HG03064 (cell line): ENCODE data around the gene PFDN1.
A peak's percentile ranks its signal among the peaks of the same experiment; 100 is the strongest.
"Not testable (repeated sequence)": the region's sequence is repeated elsewhere in the genome, so short reads cannot be mapped to it uniquely, and the experiment has no call there.

Experiments used
- ATAC-seq: cut with Tn5 transposase; IDR thresholded peaks from one replicate; pipeline ENCODE4 v1.9.1; 2021; ENCODE audit warnings: low read depth; ENCODE audit not compliant: unreplicated experiment

Gene PFDN1

DNA sequence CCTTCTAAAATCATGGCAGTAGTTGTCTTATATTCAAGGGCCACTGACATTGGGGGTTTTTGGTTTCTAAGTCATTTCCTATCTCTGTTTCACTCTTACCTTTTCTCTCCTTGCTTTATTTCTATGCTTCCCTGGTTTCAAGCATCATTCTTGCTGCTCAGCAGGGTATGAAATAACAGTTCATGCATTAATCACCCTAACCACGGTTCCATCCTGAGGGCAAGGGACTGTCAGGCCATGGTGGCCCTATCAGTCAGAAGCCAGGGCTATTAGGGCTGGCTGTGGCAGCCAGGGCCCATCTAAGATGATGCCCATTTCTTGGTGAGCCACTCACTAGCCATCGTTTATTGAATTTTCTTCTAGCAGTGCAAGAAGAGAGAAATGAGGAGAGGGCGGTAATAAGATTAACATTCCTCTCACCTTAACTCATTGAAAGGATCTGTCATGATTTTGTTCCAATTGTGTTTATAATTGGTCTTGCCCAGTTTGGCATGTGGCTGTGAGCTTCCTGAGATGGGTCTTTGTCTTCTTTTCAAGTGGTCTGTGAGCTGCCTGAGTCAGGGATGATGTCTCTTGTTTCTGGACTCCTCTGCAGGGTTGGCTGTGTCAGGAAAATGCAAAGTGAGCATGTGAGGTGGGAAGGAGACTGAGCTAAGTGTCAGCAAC lies 82.7 kb downstream of the PFDN1 start:
- ATAC-seq, result no peak

DNA sequence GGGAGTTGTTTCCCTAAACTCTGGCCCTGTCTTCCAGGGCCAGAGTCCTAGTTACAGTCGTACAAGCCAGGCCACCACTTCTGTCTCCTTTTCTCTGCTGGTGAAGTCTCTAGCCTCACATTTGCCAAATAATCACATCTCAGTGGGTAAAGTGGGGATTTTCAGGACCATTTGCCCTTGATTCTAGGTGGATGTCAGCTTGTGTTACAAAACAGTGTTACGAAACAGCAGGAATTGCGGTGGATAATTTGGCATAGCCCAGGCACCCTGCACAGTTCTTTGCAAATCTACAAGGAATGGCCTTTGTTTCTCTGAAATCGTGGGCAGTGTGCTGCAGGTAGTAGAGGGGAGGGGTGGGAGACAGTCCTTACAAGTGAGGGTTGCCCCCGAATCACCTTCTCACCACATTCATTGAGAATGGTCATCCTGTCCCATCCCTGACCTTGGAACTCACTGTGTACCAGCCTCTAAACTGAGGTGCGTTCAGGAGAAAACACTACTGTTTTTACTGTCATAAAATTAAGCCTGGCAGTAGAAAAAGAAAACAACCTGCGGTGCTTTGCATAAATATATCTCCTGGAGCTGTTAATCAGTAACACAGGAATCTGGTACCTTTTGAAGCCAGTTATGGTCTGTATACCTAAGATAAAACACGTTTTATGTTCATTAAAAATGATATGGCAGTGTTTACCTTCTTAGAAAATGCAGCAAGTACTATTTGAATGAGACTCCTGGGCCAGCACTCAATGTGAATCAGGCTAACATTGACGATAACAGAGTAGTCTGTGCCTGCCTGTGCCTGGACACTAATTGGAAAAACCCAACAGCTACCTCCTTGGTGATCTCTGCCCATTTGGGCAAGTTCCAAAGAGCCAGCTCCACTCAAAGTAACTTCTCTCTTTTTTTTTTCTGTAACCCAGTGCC lies 83.6 kb downstream of the PFDN1 start:
- no peak for ATAC-seq

DNA sequence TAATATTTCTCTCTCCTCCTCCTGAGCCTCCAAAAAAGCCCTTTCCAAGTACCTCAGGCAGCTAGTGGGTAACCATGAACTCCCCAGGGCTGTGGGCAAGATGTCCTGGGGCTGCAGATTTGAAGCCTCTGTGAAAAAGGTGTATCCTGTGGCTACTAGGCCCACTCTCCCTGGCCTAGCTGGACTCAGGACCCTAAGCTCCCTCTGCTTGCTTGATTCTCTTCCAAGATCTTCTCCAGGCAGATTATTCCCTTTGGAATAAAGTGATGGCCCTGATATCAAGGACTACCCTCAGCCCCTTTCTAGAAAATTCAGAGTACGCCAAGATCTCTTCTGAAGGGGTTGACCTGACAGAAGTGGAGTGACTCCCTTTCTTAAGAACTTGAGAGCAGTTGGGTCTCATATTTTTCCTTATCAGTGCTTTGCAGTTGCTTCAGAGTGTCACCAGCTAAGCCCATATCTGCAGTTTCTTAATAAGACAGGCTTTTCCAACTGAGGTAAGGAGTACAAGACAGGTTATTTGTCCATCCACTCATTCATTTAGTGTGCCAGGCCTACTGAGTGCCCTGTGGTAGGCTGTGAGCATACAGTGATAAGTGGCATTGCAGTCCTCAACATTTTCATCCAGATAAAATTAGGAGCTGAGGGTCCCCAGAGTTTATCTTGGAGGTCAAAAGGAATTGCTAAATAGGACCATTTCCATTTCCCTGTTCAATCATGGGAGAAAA lies 85.4 kb downstream of the PFDN1 start:
- ATAC-seq, result no peak

DNA sequence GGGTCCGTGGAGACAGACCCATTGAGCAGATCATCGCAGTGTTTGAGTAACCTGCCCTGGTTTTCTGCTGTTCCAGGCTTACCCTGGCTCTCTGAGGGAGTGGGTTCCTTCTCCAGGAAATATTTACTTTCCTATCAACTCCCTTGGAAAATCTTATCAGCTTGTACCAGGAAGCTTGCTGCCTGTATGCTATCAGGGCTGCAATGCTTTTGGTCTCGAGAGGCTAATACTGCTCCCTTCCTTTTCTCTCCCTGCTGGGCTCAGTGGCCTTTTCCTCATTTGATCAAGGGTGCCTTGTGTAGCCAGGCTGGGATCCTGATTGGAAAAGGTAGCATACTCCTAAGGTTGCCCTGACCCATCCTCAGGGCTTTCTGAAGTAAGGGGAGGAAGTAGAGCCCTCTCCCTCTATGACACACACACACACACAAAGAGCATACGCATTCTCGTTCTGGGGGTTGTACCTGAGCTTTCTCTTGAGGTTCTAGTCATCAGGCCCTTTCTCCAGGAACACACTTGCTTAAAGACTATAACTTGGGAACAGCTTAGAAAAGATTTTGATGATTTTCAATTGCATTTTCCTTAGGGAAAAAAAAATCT lies 86.3 kb downstream of the PFDN1 start:
- no peak for ATAC-seq

DNA sequence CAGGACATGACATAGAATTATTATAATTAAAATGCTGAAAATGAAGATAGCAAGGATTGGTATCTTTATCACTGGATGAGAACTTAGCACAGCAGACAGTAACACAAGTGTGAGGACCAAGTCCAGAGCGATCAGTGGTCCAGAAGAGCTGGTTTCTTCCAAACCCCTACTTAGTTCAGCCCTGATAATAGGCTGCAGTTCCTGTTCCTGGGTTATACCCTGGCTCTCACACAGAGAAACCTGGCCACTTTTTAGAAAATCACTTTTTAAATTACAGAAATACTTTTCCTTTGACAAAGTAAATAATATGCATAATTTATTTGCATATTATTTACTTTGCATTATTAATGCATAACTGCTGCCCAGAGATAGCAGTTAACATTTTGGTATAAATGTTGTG lies 87.6 kb downstream of the PFDN1 start:
- ATAC-seq, result no peak

DNA sequence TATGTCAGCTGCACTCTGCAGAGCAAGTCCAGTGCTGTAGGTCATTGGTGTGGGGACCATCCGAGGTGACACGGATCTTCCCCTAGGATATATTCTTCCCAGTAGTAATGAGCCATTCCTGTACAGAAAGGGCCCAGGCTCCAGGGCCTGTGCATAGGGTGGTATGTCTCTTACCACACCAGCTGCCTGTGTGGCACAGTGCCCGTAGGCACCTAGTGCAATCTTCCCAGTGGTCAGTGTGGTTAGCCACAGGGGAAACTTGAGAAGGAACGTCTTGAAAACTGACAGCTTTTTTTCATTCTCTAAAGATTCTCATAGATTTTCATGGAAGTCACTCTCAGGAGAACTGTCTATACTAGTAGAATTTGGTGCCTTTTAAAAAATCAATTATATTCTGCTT lies 88.1 kb downstream of the PFDN1 start:
- no peak for ATAC-seq

DNA sequence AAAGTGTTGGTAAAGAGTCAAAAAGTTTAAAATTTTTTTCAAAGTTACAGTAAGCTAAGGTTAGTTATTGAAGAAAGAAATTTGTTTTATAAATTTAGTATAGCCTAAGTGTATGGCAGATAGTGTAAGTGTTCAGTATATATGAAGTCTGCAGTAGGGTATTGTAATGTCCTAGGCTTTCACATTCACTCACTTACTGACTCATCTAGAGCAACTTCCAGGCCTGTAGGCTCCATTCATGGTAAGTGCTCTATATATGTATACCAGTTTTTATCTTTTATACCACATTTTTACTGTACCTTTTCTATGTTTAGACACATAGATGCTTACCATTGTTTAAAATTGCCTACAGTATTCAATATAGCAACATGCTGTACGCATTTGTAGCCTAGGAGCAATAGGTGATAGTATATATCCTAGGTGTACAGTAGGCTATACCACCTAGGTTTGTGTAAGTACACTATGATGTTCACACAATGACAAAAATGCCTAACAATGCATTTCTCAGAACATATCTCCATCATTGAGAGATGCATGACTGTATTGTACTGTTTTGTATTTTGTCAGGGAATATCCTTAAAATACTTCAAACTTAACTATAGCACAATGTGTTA lies 89.4 kb downstream of the PFDN1 start:
- no peak for ATAC-seq

DNA sequence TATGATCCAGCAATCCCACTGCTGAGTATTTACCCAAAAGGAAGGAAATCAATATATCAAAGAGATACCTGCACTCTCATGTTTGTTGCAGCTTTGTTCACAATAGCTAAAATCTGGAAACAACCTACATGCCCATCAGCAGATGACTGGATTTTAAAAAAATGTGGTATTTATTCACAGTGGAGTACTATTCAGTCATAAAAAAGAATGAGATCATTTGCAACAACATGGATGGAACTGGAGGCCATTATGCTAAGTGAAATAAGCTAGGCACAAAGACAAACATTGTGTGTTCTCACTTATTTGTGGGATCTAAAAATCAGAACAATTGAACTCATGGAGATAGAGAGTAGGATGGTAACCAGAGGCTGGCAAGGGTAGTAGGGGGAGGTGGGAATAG lies 94.8 kb downstream of the PFDN1 start:
- ATAC-seq, result no peak

DNA sequence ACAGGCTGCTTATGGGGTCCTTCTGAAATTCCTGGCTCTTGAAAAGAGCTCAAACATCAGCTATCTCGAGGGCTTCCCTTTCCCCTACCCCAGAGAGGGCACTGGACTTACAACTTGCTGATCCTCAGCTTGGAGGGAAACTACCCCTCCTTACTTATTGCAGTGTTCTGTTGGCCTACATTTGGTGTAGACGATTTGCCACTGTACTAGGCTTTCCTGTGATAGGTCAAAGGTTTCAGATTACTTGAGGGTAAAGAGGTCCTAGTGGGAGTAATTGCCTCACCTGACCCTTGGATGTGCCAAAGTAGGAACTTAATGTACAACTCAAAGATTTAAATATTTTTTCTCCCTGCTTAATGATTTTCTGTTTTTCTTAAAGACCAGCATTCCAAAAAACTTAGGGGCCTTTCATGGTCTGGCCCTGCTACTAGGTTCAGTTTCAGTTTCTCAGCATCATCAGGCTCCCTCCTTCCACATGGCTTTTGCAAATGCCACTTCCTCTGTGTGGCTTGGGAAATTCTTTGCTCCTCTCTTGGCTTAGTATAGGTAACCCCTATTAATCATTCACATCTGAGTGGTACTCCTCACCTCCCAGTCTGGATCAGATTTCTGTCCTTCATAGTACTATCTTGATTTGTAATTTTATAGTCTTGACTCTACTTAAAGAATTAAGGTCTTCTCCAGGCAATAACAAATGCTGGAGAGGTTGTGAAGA lies 95.5 kb downstream of the PFDN1 start:
- peak; percentile 73 for ATAC-seq

DNA sequence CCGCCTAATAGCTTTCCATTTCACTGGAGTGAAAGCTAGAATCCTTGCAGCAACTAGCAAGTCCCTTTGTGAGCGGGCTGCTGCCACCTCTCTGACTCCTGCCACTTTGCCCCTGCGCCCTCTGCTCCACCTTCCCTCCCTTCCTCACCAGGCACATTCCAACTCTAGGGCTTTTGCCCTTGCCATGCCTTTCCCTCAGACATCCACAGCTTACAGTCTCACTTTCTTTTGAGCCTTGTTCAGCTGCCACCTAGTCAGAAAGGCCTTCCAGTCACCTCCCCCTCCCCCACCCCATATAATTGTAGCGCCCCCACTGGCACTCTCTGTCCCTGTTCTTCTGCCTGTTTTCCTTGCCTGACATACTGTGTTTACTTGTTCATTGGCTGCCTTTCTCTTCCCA lies 96.9 kb downstream of the PFDN1 start:
- no peak for ATAC-seq

DNA sequence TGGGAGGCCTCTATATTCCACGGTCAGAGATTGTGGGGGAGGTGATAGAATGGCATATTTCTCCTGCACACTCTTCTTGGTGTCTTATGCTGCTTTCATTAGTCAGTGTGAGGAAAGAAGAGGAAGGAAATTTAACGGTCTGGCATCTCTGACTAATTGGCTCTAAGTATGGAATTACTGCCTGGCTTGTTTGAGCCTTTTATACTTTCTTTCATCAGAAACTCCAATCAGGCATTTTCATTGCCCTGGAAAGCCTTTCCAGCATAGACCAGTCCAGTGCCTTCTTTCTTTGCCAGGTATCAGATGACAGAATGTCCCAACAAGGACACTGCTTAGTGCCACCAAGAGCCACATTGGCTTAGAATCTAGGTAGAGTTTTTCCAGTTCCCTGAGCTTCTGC lies 97.7 kb downstream of the PFDN1 start:
- no peak for ATAC-seq

DNA sequence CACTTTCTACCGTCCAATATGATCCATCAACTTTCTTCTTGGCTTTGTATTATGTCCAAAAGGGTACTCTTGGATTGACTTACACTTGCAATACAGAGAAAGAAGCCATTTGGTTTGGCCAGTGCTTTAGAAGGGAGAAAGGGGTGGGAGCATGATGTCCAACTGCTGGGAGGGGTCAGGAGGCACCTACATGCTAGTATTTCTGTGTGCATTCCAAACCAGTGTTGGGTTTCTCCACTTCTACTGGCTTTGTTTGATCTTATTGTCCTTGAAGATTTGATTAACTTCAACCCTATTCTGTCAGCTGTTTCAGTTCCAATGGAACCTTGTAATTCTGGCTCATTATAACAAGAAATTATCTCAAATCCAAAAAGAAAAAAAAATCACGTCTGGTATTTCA lies 100.3 kb downstream of the PFDN1 start:
- ATAC-seq, result no peak

DNA sequence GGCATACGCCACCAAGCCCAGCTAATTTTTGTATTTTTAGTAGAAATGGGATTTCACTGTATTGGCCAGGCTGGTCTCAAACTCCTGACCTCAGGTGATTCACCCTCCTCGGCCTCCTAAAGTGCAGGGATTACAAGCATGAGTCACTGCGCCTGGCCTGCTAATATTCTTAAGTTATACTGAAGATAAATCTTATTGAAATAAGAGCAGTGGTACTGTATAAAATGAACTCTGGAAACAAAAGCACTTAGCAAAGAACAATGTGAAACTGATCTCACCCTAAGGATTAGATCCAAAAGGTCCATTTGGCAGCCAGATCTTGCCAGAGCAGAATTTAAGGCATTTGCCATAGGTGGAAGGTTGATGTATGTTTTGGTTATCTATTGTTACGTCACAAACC lies 100.8 kb downstream of the PFDN1 start:
- no peak for ATAC-seq

DNA sequence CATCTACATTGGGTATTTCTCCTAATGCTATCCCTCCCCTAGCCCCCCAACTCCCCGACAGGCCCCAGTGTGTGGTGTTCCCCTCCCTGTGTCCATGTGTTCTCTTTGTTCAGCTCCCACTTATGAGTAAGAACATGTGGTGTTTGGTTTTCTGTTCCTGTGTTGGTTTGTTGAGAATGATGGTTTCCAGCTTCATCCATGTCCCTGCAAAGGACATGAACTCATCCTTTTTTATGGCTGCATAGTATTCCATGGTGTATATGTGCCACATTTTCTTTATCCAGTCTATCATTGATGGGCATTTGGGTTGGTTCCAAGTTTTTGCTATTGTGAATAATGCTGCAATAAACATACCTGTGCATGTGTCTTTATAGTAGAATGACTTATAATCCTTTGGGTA lies 104.0 kb downstream of the PFDN1 start:
- ATAC-seq, result not testable (repeated sequence)

DNA sequence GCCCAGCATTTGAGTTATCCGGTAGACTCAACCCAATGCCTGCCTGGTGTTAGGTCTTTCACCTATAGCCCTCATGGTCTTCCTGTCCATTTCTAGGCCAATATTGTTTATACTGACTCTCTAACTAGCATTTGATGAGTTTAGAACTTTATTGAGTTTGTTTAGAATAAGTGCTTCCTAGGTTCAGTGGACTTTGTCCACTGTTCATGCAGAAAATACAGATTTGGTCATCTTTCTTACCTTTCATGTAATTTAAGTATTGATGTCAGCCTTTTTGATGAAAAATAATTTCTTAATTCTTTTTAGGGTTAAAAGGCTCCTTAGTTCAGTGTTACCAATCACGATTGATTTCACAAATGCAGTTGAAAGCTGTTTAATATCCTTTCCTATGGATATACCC lies 105.9 kb downstream of the PFDN1 start:
- no peak for ATAC-seq

DNA sequence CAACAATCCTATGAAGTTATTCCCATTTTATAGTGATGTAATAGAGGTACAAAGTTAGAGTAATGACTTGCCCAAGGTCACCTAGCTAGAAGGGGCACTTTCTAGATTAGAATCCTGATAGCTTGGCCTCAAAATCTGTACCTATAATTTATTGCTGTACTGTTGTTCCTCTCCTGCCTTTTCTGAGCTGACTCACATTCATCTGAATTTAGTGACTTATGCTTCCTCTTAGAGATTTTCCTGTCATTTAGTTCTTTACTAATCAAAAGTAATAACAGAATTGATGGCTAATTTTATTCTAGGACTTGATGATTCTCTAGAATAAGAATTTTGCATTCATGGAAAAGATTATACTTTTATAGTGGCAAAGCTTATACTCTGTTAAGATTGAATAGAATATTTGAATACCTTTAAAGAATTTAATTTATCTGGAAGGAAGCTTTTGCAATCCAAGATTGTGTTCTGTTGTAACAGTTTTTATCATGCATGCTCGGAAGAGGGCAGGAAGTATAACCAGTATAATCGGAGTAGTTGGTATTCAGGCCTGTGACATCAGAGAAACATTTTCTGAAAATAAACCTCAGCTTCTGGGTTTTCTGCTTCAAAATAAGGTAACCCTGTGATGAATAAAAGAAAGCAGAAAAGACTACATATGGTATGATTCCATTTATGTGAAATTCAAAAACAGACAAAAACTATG lies 106.6 kb downstream of the PFDN1 start:
- no peak for ATAC-seq
